ENCODE results near the gene ASCC1.

ASCC1 gene

DNA sequence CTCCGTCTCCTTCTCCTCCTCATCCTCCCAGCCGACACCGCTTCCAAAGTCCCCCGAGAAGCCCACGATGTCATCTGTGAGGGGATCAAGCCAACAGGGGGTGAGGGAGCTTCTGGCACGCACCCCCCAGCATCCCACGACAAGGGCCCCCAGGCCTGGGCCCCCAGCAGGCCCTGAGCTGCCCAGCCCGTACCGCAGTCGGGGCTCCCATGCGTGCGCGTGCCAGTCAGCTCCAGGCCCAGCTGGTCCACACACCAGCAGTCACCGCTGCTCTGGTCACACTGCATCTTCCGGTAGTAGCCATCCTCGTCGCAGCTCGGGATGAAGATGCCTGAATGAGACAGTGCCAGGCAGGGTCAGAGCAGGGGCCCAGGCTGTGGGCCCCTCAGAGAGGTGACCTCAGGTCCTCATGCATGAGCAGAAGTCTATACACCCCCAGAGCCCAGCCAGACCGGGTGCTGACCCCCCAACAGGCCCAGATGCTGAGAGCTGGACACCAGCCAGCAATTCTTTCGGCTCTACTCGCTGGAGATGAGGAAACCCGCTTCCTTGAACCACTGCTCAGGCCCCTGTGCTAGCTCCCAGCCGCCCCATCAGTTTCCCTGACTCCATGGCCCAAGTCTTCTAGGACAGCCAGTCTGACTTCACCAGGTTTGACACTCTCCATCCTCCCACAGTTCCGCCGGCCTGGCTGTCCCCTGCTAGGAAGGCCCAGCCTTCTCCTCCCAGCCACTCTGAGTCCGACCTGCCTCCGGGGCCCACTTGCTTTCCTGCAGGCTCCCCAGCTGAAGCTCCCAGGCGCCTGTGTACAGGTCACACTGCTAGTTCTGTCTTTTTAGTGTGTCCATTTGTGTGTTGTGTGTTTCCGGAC is 153.0 kb downstream of the ASCC1 start:
- DNase-seq: no peak

DNA sequence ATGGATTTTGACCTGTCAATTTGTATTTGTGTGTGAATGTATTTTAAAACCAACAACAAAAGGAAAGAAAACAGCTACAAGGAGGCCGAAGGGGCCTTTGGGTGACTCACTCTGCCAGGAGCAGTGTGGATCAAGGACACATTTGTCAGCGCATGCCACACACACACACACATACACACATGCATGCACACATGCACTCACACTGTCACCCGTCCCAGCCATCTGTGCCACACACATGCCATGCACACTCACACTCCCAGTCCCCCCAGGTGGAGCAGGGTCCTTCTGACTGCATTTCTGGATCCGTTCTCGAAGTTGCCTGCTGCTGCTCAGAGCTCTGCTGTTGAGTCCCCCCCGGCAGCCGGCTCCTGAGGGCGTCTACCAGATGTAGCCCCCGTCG is 153.7 kb downstream of the ASCC1 start:
- no peak for DNase-seq

DNA sequence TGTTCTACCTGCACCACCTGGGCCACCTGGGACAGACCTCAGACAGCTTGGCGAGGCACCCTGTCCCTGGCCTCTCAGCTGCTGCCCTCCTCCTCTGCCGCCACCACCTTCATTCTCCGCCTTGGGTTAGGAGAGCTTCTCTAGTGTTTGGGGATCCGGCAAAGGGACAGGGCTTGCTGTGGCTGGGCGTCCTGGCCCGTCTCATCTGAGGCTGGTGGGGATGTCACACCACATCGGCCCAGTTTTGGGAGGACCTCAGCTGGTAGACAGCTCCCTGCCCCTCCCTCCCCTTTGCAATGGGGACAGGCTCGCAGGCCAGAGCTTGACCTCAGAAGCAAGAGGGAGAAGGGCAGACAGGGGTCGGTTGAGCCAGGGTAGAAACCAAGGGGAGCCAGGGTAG is 154.1 kb downstream of the ASCC1 start:
- DNase-seq: no peak

DNA sequence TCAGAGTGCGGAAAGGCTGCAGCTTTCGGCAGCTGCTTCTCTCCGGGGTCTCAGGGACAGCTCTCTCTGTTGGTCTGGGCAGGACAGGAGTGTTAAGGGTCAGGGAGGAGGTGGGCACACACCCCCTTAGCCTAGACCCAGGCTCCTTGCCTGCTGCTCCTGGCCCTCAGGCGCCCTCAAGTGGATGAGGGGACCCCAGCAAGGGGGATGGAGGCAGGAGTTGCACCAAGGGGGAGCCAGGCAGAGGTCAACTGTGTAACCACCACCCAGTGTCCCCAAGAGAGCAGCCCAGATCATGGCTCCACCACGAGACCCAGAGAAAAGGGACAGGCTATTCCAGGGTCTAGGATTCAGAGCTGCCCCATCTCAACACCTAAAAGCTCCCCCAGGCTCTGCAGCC is 154.6 kb downstream of the ASCC1 start:
- no peak for DNase-seq

DNA sequence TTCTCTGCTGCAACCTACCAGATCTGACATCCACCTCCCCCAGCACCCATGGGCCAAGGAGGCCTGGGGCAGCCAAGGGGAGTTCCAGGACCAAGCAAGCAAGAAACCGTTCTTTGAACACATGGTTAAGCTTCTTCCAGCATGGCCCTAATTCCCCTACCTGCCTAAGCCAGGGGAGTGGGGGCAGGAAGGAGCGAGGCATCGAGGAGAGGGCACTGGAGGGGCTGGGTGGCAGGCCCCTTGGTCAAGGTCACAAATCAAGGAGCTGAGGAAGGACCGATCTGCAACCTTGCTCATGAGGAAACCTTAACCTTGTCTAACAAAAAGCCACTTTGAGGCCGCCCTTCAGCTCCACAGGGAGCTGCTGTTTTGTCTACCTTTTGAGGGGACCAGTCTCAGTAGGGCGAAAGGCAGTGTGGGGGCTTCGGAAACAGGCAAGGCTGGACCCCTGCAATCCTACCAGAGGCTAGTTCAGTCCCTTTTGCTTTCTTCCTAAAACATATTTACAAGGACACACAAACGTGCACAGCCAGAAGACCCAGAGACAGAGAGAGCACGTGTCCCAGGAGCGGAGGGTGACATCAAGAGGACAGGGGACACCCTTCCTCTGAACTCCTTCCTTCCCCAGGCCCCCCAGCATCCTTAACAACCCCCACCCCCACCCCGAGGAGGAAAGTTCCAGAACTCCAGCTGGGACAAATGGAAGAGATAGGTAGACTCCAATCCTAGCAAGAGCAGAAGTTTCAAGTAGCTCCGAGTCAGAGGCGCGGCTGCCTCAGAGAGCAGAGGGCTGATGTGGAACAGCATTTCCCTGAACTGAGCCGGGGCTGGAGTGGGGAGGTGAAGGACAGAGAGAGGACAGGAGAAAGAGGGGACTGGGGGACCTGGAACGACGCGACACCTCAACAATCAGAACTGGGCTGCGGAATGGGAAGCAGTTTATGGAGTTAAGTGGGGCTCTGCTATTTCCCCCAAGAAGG is 155.9 kb downstream of the ASCC1 start:
- no peak for DNase-seq

DNA sequence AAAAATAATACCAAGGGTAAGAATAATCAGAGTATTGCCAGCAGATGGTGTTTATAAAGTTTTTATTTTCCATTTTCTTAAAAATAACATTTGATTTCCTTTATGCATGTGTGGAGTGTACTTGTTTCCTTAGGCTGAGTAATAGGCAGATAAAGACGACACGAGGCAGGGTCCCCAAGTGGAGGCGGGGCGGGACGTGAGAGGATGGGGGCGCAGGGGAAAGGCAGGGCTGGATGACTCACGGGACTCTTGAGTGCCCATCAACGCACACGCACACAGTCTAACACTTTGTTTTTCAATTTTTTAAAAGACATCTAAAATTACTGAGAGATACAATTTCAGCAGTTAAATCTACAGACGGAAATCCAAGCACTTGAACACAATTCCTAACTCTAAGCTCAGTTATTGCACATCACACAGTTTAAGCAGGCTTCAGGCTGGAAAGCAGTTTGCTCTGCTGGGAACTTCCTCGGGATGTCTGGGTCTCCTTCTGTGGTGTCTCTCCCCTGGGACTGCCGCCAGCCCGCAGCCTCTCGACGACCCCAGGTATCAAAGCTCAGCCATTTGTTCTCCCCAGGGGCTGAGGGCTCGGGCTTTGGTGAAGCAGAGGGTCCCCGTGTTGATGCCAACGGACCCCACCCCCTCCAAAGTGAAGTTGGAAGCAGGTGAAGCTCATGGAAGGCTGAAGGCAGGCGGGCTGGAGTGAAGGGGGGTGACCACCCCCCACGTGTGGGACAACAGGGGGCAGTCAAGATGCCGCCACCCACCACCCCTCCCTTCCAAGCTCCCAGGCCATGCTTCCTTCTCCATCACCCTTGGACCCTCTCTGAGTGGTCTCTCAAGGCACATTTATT is 156.9 kb downstream of the ASCC1 start:
- peak; percentile 74 for DNase-seq

DNA sequence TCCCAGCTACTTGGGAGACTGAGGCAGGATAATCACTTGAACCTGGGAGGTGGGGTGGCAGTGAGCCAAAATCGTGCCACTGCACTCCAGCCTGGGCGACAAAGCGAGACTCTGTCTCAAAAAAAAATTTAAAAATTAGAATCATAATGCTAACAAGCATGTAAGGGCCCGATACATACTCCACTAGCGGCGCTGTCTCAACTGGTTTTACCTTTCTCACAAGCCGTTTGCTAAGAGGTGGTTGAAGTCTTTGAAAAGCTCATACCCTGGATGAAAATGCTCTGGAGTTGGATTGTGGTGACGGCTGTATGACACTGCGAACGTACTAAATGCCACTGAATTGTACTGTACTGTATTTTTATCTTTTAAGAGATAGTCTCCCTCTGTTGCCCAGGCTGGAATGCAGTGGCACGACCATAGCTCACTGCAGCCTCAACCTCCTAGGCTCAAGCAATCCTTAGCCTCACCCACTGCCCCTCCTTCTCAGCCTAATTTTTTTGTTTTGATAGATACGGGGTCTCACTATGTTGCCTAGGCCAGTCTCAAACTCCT is 157.7 kb downstream of the ASCC1 start:
- DNase-seq: no peak

DNA sequence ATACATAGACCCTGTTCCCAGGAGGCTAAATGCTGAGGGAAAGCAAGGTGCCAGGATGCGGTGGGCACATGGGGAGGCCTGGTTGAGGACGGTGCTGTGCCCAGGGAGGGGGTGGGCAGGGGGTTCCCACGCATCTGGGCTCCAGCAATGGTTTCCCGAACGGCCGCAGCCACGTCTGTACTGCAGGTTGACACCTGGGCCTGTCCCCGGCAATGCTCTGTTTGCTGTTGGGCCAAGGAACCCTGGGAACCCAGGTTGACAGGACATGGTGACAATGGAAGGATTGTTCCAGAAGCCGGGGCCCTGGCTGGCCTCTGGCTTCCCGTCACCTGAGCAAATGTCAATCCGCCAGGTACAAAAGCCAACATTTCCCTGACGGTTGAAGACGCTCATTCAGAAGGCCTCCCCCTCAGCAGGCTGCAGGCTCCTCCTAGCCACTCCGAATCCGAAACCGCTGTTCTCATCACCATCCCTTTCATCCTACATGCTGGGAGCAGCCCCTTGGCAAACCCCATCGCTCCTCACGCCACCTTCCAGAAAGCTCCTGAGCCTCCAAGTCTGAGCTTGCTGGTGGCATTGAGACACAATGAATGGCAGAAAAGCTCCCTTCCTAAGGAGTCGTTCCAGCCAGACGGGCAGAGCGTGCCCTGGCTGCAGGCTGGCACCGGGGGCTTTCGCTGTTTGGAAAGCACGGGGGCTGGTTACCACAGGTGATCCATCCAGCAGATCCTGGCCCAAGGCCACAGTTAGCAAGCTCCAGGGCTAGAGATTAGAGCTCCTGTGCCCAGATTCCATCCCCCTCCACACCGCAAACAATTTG is 158.9 kb downstream of the ASCC1 start:
- no peak for DNase-seq

DNA sequence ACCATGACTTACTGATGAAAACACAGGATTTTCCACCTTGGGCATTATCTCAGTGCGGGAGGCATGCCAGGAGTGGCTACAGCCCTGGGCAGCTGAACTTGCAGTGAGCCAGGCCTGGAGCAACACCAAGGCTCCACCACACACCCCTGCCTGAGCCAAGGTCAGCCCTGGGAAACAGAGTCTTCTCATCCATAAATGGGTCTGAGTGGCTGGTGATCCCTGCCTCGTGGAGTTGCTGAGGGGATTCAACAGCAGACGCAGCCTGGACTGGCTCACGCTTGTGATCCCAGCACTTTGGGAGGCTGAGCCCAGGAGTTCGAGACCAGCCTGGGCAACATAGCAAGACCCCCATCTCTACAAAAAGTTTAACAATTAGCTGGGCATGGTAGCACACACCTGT is 160.0 kb downstream of the ASCC1 start:
- DNase-seq: no peak

DNA sequence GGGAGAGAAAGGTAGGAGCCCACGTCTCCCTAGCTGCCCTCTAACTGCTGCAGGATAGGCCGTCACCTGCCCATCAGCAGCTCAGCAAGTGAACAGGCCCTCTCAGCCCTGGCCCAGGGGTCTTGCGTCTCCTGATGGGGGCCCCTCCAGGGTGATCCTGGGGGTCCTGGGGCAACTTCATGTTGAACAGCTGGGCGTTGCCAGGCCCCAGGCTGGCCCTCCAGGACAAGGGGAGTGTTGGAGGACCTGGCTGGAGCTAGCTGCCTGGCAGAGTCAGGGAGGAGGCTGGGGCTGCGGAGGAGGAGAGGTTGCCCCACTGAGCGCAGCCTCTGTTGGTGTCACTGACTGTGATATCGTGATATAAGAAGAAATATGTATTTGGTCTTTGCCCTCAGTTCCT is 162.4 kb downstream of the ASCC1 start:
- DNase-seq: no peak

DNA sequence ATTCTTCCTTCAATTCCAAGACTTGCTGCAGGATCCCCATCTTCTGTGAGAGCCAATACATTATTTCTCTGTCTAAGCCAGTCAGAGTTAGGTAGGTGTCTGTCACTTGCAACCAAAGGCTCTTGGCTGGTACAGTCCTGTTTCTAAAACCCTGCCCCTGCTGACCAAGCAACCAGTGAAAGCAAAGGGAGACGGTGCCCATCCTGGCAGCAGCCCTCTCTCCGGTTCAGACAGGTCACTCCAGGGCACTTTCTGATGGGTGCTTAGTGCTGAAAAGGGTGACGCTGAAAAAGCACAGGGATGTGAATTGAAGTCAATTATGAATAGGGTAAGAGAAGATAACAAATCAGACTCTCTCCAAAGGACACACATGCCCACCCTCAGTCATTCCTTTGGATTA is 165.2 kb downstream of the ASCC1 start:
- DNase-seq: no peak

DNA sequence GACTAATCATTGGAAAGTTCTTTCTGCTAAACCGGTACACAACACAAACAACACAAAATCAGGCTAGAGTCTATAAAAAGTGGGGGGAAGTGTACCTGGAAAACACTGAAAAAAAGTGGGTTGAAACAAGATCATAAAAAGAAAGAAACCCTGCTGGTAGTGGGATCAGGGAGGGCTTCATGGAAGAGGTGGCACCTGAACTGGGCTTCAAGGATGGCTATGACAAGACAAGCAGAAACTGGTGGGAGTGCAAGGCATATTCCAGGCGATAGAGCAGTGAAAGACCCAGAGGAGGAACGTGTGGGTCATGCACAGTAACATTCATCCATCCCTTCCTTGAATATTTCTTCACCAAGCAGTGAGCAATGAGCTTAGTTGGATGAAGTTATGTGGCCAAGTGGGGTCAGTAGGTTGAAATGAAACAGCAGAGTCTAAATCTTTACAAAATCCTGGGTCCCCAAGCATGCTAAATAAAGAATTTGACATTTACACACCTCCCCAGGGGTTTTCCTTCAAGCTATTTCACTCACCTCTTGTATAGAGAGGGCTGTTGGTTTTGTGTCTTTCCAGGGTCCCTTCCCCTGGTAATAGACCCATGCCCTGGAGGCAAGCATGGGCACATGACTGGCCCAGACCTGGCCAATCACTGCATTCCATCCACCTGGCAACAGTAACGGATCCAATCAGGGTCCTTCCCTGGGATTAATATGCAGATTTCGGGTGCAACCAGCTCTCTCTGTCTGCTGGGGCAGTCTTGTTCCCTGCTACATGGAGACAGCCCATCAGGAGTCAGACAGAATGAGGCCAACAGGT is 165.9 kb downstream of the ASCC1 start:
- DNase-seq: no peak

DNA sequence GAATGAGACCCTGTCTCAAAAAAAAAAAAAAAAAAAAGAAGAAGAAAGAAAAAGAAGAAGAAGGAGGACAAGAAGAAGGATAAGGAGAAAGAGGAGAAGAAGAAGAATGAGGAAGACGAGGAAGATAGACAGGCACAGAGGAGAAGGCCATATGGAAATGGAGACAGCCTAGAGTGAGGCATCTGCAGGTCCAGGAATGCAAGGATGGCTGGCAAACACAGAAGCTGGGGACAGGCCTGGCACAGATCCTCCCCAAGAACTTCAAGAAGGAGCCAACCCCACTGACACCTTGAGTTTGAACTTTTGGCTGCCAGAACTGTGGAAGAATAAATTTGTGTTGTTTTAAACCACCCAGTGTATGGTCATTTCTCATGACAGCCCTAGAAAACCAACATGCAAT is 166.6 kb downstream of the ASCC1 start:
- DNase-seq: no peak

DNA sequence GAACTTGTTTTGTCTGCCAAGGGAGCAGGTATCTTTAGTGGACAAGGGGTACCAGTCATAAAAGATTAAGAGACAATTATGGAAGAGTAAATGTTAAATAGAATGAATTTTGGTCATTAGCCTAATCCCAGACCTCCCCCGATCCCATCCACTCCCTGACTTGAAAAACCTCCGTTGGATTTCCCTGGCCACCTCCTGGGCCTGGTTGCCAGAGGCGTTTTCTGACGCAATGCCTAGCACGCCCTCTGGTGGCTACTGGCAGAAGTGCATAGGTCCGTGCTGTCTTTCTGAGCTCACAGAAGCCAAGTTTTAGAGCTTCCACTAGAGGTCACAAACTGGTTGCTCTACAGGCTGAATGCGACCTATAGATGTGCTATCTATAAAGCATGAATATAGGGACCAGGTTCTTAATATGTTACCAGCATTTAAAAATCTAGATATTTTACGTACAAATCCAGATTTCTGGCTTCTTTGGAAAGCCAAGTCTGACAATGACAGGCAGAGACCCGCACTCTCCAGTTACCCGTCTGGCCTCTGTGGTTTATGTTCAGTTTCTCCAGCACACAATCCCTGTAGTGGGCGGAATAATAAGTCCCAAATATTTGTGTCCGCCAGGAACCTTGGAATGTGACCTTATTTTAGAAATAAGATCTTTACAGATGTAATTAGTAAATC is 167.5 kb downstream of the ASCC1 start:
- DNase-seq: peak; percentile 96

Data from activated effector memory CD4-positive, alpha-beta T cell treated with anti-CD3 and anti-CD28 coated beads, Interleukin-2, amount 50 U/mL, for 16 hours (primary cell).